Measurements from ENCODE around the gene AP5S1. TPM values are rescaled to one million over a fixed set of nuclear protein-coding genes. Genes with fewer than 3 reads are reported as not detected.

Gene AP5S1
- total and polyA plus RNA-seq, 12 donors = 9.6 to 50.3 (median 23.0) TPM

DNA sequence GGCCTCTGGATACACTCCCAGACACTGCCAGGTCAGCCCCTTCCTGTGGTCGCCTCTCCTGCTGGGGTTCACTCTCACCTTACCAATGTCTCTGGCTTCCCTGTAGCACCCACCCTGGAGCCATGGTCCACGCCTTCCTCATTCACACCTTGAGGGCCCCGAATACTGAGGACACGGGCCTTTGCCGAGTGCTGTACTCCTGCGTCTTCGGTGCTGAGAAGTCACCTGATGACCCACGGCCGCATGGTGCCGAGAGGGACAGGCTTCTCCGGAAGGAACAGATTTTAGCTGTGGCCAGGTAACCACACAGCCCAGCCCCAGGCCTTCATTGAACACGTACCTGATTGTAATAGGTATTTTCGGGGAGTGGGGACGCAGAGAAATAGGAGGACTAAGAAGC is 1.6 kb downstream of the AP5S1 start:
- intact Hi-C loops (cut with DNase I) = no loop called here
- Histone ChIP-seq H3K27ac (no peak overlapping the region), H3K27me3 (no peaks in the 10 kb centered on the region), H3K4me3 (no peak overlapping the region), H3K9me3 (replicated peaks in 1 of 3) (no peaks in the 10 kb centered on the region), H3K36me3 (replicated peaks in 1 of 2) (peaks cover 0 to 34% of the 10 kb centered on the region in 2 donors), H3K4me1 (replicated peaks in 1 of 2) (peaks cover 4 to 18% of the 10 kb centered on the region in 2 donors)
- TF ChIP-seq, protein P1, sequence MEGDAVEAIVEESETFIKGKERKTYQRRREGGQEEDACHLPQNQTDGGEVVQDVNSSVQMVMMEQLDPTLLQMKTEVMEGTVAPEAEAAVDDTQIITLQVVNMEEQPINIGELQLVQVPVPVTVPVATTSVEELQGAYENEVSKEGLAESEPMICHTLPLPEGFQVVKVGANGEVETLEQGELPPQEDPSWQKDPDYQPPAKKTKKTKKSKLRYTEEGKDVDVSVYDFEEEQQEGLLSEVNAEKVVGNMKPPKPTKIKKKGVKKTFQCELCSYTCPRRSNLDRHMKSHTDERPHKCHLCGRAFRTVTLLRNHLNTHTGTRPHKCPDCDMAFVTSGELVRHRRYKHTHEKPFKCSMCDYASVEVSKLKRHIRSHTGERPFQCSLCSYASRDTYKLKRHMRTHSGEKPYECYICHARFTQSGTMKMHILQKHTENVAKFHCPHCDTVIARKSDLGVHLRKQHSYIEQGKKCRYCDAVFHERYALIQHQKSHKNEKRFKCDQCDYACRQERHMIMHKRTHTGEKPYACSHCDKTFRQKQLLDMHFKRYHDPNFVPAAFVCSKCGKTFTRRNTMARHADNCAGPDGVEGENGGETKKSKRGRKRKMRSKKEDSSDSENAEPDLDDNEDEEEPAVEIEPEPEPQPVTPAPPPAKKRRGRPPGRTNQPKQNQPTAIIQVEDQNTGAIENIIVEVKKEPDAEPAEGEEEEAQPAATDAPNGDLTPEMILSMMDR (IDR thresholded peaks at IDR 0.05) = no peak
- TF ChIP-seq POLR2A (IDR thresholded peaks at IDR 0.05) = no peak
- DNase-seq = no peak
- 91 to 93% (median 91%) methylated on average over 14 of the region's 14 CpGs for WGBS, 4 donors

DNA sequence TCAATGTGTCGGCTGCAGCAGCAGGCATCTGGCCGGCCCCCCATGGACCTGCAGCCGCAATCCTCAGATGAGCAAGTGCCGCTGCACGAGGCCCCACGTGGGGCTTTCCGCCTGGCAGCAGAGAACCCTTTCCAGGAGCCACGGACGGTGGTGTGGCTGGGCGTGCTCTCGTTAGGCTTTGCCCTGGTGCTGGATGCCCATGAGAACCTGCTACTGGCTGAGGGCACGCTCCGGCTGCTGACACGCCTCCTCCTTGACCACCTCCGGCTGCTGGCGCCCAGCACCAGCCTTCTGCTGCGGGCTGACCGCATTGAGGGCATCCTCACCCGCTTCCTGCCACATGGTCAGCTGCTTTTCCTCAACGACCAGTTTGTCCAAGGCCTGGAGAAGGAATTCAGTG is 3.5 kb downstream of the AP5S1 start:
- intact Hi-C loops (cut with DNase I) = no loop called here
- peaks cover 0 to 41% of the 10 kb centered on the region in 2 donors for H3K36me3 ChIP-seq (replicated peaks in 1 of 2)
- 88 to 96% (median 92%) methylated on average over 5 to 20 of the region's 20 CpGs for WGBS, 4 donors

DNA sequence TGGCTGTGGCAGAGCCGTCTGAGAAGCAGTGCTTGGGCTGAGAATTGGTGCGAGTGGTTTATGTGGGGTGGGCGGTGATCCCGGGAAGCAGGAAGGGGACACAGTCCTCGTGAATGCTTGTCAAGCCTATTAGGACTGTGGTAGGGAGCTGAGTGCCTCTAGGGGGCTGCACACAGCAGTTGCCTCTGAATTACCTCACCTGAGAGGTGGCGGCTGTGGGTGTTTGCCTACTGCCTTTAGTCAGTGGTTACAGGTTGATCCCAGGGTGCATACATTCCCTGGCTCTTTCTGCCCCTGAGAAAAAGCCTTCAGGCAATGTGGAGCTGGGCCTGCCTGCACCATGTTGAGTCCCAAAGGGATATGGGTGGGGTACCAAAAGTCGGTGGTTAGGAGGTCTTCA is 5.2 kb downstream of the AP5S1 start:
- Histone ChIP-seq H3K4me1 (replicated peaks in 1 of 2) (peaks cover 0 to 8% of the 10 kb centered on the region in 2 donors), H3K27ac (no peak overlapping the region), H3K27me3 (no peaks in the 10 kb centered on the region), H3K9me3 (replicated peaks in 1 of 3) (no peaks in the 10 kb centered on the region), H3K4me3 (no peak overlapping the region), H3K36me3 (replicated peaks in 1 of 2) (peaks cover 0 to 41% of the 10 kb centered on the region in 2 donors)
- 76 to 100% (median 88%) methylated on average over 3 to 7 of the region's 7 CpGs for WGBS, 4 donors
- DNase-seq = no peak
- intact Hi-C loops (cut with DNase I) = loop anchor here in 1 of 2 donors (5.0 kb wide), 1 partner anchor 43 kb away; the partner anchor contains the start of gene SPEF1
- TF ChIP-seq POLR2A (IDR thresholded peaks at IDR 0.05) = no peak
- TF ChIP-seq, protein P1 (IDR thresholded peaks at IDR 0.05) = no peak

More for the DNA sequence above, 3.5 kb downstream of the AP5S1 start:
- Histone ChIP-seq H3K9me3 (replicated peaks in 1 of 3) (no peaks in the 10 kb centered on the region), H3K4me3 (no peak overlapping the region), H3K4me1 (replicated peaks in 1 of 2) (peaks cover 4 to 13% of the 10 kb centered on the region in 2 donors), H3K27me3 (no peaks in the 10 kb centered on the region), H3K27ac (no peak overlapping the region)
- no peak for DNase-seq
- TF ChIP-seq, protein P1 (IDR thresholded peaks at IDR 0.05) = no peak
- TF ChIP-seq POLR2A (IDR thresholded peaks at IDR 0.05) = no peak

DNA sequence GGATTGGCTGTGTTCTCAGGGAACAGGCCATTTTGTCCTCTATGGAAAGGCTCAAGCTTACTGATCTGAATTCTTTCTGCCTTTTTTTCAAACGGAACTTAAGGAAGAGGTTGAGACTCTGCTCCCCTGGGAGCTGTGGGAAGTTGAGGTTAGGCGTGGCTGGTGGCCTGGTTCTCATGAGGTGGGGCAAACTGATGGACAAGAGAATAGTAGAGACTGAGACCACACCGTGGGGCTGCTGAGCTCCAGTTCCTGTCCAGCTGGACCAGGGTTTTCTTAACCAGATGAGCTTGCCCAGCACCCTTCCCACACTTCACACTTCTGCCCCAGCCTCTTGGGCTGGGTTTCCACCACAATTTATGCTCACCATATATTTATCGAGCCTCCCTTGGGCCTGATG is 6.1 kb downstream of the AP5S1 start:
- DNase-seq = no peak
- no peaks in the 10 kb centered on the region for H3K9me3 ChIP-seq (replicated peaks in 1 of 3)
- WGBS, 4 donors = 79 to 94% (median 83%) methylated on average over 4 of the region's 4 CpGs
- no peak overlapping the region for H3K4me3 ChIP-seq
- intact Hi-C loops (cut with DNase I) = loop anchor here in 1 of 2 donors (5.0 kb wide), 1 partner anchor 44 kb away; the partner anchor contains the start of gene SPEF1
- no peak overlapping the region for H3K27ac ChIP-seq
- H3K27me3 ChIP-seq = no peaks in the 10 kb centered on the region
- peaks cover 0 to 3% of the 10 kb centered on the region in 2 donors for H3K4me1 ChIP-seq (replicated peaks in 1 of 2)
- H3K36me3 ChIP-seq (replicated peaks in 1 of 2) = peaks cover 0 to 41% of the 10 kb centered on the region in 2 donors
- TF ChIP-seq, protein P1 (IDR thresholded peaks at IDR 0.05) = no peak
- no peak for TF ChIP-seq POLR2A (IDR thresholded peaks at IDR 0.05)

Measured in adrenal gland (tissue), 12 donors.